ENCODE measurements around the gene ISL1.

Gene ISL1

GRCh38 chr5:51386916-51387883 is 4.0 kb downstream of the ISL1 start:
- DNase-seq (ENCODE audit: low read depth) = no peak

- DNase-seq (ENCODE audit: low read depth) = no peak
Observed at GRCh38 chr5:51387884-51388275, 4.6 kb downstream of the ISL1 start.

DNA sequence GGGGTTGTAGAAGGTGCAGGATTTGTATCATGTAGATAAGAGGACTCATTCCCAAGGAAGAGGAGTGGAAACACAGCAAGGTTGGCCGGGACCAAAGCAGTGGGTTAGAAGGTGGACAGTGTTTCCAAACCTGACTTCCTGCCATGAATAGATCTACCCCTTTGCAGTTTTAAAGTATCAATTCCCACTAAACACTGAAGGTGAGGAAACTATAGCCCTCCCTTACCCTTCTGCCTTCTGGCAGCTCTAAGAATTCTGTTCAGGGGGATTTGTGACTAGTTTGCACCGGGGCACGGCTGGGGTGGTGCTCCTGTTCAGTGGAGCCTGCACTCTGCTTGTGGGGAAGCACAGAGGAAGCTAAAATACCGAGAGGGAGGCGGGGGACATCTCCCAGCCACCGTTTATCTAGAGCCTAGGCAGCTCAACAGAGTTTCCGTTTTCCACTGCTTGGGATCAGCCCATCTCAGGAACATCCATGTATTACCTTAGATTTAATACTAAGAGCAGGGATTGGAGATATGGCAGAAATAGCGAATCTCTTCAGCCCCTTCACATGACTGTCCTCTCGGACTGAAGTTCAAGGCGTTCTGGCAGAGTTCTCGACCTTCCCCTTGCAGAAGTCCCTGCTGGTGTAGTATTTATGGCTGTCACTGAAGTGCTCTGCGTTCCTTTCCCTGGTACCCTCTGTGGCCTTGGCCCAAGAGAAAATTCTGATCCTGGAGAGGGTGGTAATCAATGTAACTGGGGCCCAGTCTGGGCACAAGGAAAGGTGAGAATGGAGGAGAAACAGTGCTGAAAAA is 5.4 kb downstream of the ISL1 start:
- DNase-seq (ENCODE audit: low read depth) = no peak

DNA sequence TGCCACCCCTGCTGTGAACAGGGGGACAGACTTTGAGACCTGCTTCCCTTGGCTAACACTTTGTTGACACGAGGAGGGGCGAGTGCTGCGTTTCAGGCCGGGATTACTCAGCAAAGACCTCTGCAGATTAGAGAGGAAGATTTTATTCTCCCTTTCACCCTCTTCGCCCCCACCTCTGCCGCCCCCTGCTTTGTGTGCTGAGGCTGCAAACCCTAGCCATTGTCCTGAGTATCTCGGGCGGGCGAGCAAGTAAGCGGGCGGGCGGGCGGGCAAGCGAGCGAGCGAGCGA is 6.0 kb downstream of the ISL1 start:
- no peak for DNase-seq (ENCODE audit: low read depth)

GRCh38 chr5:51389577-51390463 is 6.6 kb downstream of the ISL1 start:
- DNase-seq (ENCODE audit: low read depth) = no peak

GRCh38 chr5:51391175-51391574 is 7.9 kb downstream of the ISL1 start:
- DNase-seq (ENCODE audit: low read depth) = no peak

- DNase-seq (ENCODE audit: low read depth) = no peak
Observed at GRCh38 chr5:51392689-51393199, 9.5 kb downstream of the ISL1 start.

GRCh38 chr5:51394609-51395008 is 11.4 kb downstream of the ISL1 start:
- no peak for DNase-seq (ENCODE audit: low read depth)

GRCh38 chr5:51395245-51395644 is 12.0 kb downstream of the ISL1 start:
- DNase-seq (ENCODE audit: low read depth) = no peak

DNA sequence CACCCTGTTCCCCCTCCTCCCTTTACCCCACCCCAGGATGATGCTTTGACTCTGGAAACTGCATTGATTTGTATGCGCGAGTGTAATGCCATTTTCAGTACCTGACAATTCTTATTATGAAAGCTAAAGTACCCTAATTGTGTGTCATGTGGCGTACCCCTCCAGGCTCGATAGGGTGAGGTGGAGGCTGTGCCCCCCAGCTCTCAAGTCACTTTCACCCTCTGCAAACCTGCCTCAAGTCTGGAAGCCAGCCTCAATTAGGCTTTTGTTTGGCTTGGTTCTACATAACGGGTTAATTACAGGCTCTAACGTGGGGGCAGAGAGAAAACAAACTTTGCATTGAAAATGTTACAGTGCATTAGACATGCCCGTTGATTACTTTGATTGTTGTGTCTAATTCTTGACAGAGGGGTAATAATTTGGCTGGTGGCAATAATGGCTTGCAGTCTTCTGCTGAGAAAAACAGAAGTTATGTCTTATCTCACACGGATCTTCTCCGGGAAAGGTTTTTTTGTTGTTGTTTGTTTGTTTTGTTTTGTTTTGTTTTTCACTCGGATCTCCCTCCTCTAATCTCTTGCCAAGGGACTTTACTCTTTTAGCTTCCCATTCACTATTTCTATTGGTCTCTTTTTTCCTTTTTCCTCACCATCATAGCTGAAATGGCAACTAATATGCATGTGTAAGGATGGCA is 12.6 kb downstream of the ISL1 start:
- DNase-seq (ENCODE audit: low read depth) = no peak

GRCh38 chr5:51396797-51397196 is 13.5 kb downstream of the ISL1 start:
- DNase-seq (ENCODE audit: low read depth) = no peak

- no peak for DNase-seq (ENCODE audit: low read depth)
Observed at GRCh38 chr5:51397996-51398395, 14.7 kb downstream of the ISL1 start.

DNA sequence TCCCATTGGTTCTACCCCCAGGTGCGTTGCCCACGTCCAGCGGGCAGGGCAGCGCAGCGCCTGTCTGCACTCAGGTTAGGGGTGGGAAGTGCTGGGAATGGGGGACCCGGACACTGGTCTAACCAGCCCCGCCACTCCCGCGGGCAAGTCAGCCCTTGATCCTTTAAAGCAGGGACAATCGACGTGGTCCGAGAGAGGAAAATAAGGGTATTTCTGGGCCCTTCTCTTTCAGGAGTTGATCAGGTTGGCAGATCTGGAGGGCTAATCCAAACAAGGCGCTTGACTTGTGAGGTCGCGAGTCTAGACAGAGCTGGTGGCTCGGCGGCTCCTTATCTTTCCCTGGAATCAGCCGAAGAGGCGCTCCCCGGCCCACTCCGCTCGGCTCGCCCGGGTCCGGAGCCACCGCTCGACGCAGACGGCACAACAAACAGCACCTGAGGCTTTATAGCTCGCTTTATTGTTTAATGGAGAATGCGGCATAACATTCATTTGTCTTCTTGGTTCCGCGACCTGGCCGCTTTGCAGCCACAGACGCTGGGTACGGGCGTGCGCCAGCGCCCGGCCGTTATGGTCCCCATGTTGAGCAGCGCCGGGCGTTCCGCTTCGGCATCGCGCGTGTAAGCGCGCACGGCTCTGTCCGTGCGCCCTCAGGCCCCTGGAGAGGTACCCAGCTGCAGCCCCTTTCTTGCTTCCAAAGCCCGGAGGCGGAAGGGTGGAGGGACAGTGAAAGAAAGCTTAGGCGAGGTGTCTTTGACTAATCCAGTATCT is 15.8 kb downstream of the ISL1 start:
- DNase-seq (ENCODE audit: low read depth) = no peak

DNA sequence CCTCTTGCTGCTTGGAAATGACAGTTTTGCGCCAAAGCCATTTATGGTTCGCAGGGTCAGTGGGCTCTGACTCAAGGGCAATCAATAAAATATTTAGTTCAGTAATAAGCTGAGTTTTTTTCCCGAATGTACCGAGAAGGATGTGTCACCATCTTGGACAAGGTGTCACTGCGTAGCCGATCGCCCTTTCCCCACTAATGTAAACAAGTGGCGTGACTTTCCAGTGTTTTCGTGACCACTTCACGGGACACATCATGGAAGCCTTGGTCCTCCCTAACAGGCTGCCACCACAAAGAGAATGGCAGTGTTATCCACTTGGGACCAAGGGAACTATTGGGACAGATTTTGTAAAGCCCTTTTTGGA is 16.4 kb downstream of the ISL1 start:
- DNase-seq (ENCODE audit: low read depth) = no peak

GRCh38 chr5:51404255-51404654 is 21.0 kb downstream of the ISL1 start:
- DNase-seq (ENCODE audit: low read depth) = no peak

- DNase-seq (ENCODE audit: low read depth) = no peak
Observed at GRCh38 chr5:51411921-51412325, 28.7 kb downstream of the ISL1 start.

GRCh38 chr5:51414516-51414915 is 31.3 kb downstream of the ISL1 start:
- no peak for DNase-seq (ENCODE audit: low read depth)

DNA sequence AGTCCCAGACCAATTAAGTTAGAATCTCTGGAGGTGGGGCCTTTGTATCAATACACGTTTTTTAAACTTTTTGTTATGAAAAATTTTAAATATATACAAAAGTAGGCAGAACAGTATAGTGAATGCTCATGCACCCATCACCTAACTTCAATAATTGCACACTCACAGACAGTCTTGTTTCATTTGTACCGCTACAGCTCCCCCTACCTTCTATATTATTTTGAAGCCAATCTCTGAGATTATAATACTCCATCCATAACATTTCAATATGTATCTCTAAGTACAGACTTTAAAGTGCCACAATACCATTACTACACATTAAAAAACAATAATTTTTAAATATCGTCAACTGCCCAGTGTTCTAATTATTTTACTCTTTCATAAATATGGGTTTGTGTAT is 32.9 kb downstream of the ISL1 start:
- DNase-seq (ENCODE audit: low read depth) = no peak

DNA sequence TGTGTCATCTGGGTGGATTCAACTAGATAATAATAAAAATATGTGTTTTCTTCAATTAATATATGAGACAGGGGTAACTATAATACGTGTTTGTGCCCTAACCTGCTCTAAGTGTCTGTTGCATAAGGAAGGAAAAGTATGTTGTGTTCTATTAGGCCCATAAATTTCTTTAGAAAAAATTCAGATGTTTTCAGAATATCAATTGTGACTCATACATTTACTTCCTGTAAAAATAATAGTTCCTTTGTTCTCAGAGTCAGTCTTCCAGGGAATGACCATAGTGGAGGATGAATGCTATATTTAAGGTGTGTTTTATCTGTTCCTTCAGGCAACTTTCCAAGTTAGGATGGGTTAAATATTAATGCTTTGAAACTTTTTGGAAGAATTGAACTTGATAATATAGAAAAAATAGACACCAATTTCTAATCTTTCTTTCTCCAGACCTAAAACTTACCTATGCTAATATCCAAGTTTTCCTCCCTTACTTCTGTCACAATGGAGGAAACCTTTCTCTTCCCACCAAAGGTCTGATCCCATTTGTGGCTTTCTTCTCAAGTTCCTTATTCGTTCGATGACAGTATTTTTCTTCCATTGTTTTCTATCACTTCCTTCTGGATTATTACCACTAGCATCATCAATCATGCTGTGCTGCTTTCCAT is 49.9 kb downstream of the ISL1 start:
- no peak for DNase-seq (ENCODE audit: low read depth)

- DNase-seq (ENCODE audit: low read depth) = no peak
Observed at GRCh38 chr5:51439232-51439631, 56.0 kb downstream of the ISL1 start.
